GM23338 (cell line): Measurements from ENCODE around the gene NCOA7. TPM values are rescaled to one million over a fixed set of nuclear protein-coding genes. Genes with fewer than 3 reads are reported as not detected.
A peak's percentile ranks its signal among the peaks of the same experiment; 100 is the strongest.

Source experiments
- ATAC-seq: fragments of 200-7000 bp; cut with Tn5 transposase; 3 replicates; pipeline ENCODE4 v1.9.1; 2020
- DNase-seq: peaks from one replicate; pipeline ENCODE4 v3.0.0-alpha.2; 2015; ENCODE audit warnings: low spot score
- H2AFZ ChIP-seq: fragments of 200-600 bp; sonication (generic); 2 replicates; pipeline ENCODE4 v1.8.0; 2016; ENCODE audit warnings: antibody characterized with exemption, mild to moderate bottlenecking, moderate library complexity
- H3F3A ChIP-seq: fragments of 200-600 bp; sonication (generic); replicated peaks from 2 replicates; pipeline ENCODE4 v1.8.0; 2017; ENCODE audit warnings: antibody characterized with exemption, mixed run types, low read depth
- H3K27ac ChIP-seq: fragments of 200-600 bp; sonication (generic); 2 replicates; pipeline ENCODE4 v1.6.1; 2016; ENCODE audit warnings: low read depth
- H3K27me3 ChIP-seq: fragments of 200-600 bp; sonication (generic); 2 replicates; pipeline ENCODE4 v1.8.0; 2016; ENCODE audit warnings: mild to moderate bottlenecking, mixed run types, moderate library complexity; ENCODE audit not compliant: insufficient read depth
- H3K36me3 ChIP-seq: fragments of 200-600 bp; sonication (generic); 2 replicates; pipeline ENCODE4 v1.8.0; 2016; ENCODE audit warnings: mild to moderate bottlenecking; ENCODE audit not compliant: insufficient read depth
- H3K4me1 ChIP-seq: fragments of 200-600 bp; sonication (generic); 2 replicates; pipeline ENCODE4 v1.8.0; 2016; ENCODE audit warnings: mild to moderate bottlenecking, moderate library complexity; ENCODE audit not compliant: insufficient read depth
- H3K4me2 ChIP-seq: fragments of 200-600 bp; sonication (generic); 2 replicates; pipeline ENCODE4 v1.7.1; 2017; ENCODE audit warnings: mixed run types
- H3K4me3 ChIP-seq: fragments of 200-600 bp; sonication (generic); 2 replicates; pipeline ENCODE4 v1.6.1; 2016; ENCODE audit warnings: mixed run types
- H3K79me2 ChIP-seq: fragments of 200-600 bp; sonication (generic); replicated peaks from 2 replicates; pipeline ENCODE4 v1.8.0; 2017; ENCODE audit warnings: mild to moderate bottlenecking; ENCODE audit not compliant: insufficient read depth
- H3K9me2 ChIP-seq: fragments of 200-600 bp; sonication (generic); 2 replicates; pipeline ENCODE4 v1.8.0; 2017; ENCODE audit not compliant: insufficient read depth
- H4K20me1 ChIP-seq: fragments of 200-600 bp; sonication (generic); replicated peaks from 2 replicates; pipeline ENCODE4 v1.8.0; 2017; ENCODE audit warnings: mild to moderate bottlenecking; ENCODE audit not compliant: insufficient read depth
- H3K27ac Mint-ChIP-seq: 2 replicates; pipeline ENCODE4 v1.8.0; 2020; ENCODE audit warnings: inconsistent platforms, mild to moderate bottlenecking, moderate library complexity, mixed read lengths
- H3K27me3 Mint-ChIP-seq: 3 replicates; pipeline ENCODE4 v1.8.0; 2022; ENCODE audit warnings: low read depth, mild to moderate bottlenecking, moderate library complexity, mixed read lengths, inconsistent platforms; ENCODE audit not compliant: insufficient read depth, poor library complexity
- H3K36me3 Mint-ChIP-seq: 3 replicates; pipeline ENCODE4 v1.8.0; 2021; ENCODE audit warnings: low read depth, mild to moderate bottlenecking, inconsistent platforms, moderate library complexity, mixed read lengths
- H3K4me1 Mint-ChIP-seq: 3 replicates; pipeline ENCODE4 v1.8.0; 2020; ENCODE audit warnings: mild to moderate bottlenecking, inconsistent platforms, mixed read lengths
- H3K4me3 Mint-ChIP-seq: 3 replicates; pipeline ENCODE4 v1.8.0; 2021; ENCODE audit warnings: moderate library complexity, mild to moderate bottlenecking, inconsistent platforms, mixed read lengths
- H3K9me3 Mint-ChIP-seq: 3 replicates; pipeline ENCODE4 v1.8.0; 2020; ENCODE audit warnings: moderate library complexity, mild to moderate bottlenecking, inconsistent platforms, mixed read lengths
- CTCF ChIP-seq, 2 experiments: fragments of 200-600 bp in 1 of 2; sonication (generic) in 1 of 2; conservative IDR thresholded peaks; 2 replicates each; pipeline versions ENCODE4 v1.5.1 to v1.6.1; 2016 to 2017; ENCODE audit warnings: antibody characterized with exemption in 2 of 2, low read depth in 2 of 2, mild to moderate bottlenecking in 2 of 2, moderate library complexity in 1 of 2
- ETS1 ChIP-seq: IDR thresholded peaks from 2 replicates; pipeline ENCODE4 v1.6.1; 2016; ENCODE audit warnings: antibody characterized with exemption
- NANOG ChIP-seq: IDR thresholded peaks from 2 replicates; pipeline ENCODE4 v1.6.1; 2016; ENCODE audit warnings: antibody characterized with exemption, borderline replicate concordance
- POLR2AphosphoS5 ChIP-seq: IDR thresholded peaks from 2 replicates; pipeline ENCODE4 v1.6.1; 2016; ENCODE audit warnings: antibody characterized with exemption, low read depth
- STAT1 ChIP-seq: IDR thresholded peaks from one replicate; pipeline ENCODE4 v1.6.1; 2016; ENCODE audit warnings: antibody characterized with exemption; ENCODE audit not compliant: unreplicated experiment
- ZNF462 ChIP-seq: fragments of 250-450 bp; sonication (Bioruptor Pico); IDR thresholded peaks from 2 replicates; pipeline ENCODE4 v1.5.0; 2020; ENCODE audit warnings: mild to moderate bottlenecking, moderate library complexity
- polyA plus RNA-seq: library from polyadenylated mRNA; unstranded; fragments of >200 nt; fragmentation: Nextera tagmentation; extraction: Ambion mirVana; gene quantifications from 2 replicates; pipeline ENCODE4 v1.2.1, GENCODE V29; 2016
- total RNA-seq: library from RNA; depleted of rRNA; stranded (reverse); fragments of >200 nt; shearing (Covaris generic); gene quantifications from 2 replicates; pipeline ENCODE4 v1.2.3, GENCODE V29; 2014

Gene NCOA7
- total and polyA plus RNA-seq, 2 experiments from 2014 or later = 9.3 to 15.7 TPM

GRCh38 chr6:125784365-125784764 lies 6.4 kb upstream of the NCOA7 start:
- Mint-ChIP-seq H3K4me3 (no peak overlapping the region), H3K9me3 (peaks cover 4% of the 10 kb centered on the region; the same call in 1 of the 3 replicates), H3K27me3 (no peaks in the 10 kb centered on the region), H3K36me3 (peaks cover 8% of the 10 kb centered on the region; the same call in 2 of the 3 replicates), H3K4me1 (peaks cover 8% of the 10 kb centered on the region; the same call in 2 of the 3 replicates), H3K27ac (no peak overlapping the region)
- Histone ChIP-seq H3K4me1 (peaks cover 4% of the 10 kb centered on the region), H3F3A (no peaks in the 10 kb centered on the region), H3K4me3 (no peak overlapping the region), H3K36me3 (no peaks in the 10 kb centered on the region), H4K20me1 (no peaks in the 10 kb centered on the region), H3K27me3 (no peaks in the 10 kb centered on the region), H2AFZ (no peak overlapping the region), H3K27ac (no peak overlapping the region), H3K9me2 (no peaks in the 10 kb centered on the region), H3K4me2 (no peak overlapping the region), H3K79me2 (no peaks in the 10 kb centered on the region)
- DNase-seq (no peak), ATAC-seq (no peak)
- TF ChIP-seq STAT1 (no peak), NANOG (no peak), ZNF462 (CRISPR knock-in tag) (no peak)

- TF ChIP-seq POLR2AphosphoS5 (no peak), ETS1 (no peak), CTCF (conservative IDR thresholded peaks at IDR 0.05; ENCODE audit: low read depth in 2 of 2) (peak in 1 of 2 experiments; percentile 30; a peak in 2 of 4 replicates)
- no peaks in the 10 kb centered on the region for H3K9me3 Mint-ChIP-seq
- H3K36me3 Mint-ChIP-seq = peaks cover 3% of the 10 kb centered on the region; the same call in 2 of the 3 replicates
- DNase-seq (no peak), ATAC-seq (no peak)
- peaks cover 7% of the 10 kb centered on the region; the same call in 1 of the 2 replicates for H3F3A ChIP-seq
- H3K4me3 Mint-ChIP-seq = no peak overlapping the region
- peaks cover 9% of the 10 kb centered on the region for H3K79me2 ChIP-seq
- no peak overlapping the region for H3K4me2 ChIP-seq
- no peaks in the 10 kb centered on the region for H3K27me3 ChIP-seq
- peaks cover 14% of the 10 kb centered on the region; the same call in 2 of the 3 replicates for H3K4me1 Mint-ChIP-seq
- H3K27ac Mint-ChIP-seq = no peak overlapping the region
- no peaks in the 10 kb centered on the region for H3K36me3 ChIP-seq
- no peaks in the 10 kb centered on the region for H4K20me1 ChIP-seq
- peaks cover 19% of the 10 kb centered on the region for H3K4me1 ChIP-seq
- no peak overlapping the region for H3K27ac ChIP-seq
- H3K9me2 ChIP-seq = no peaks in the 10 kb centered on the region
- H3K27me3 Mint-ChIP-seq = peaks cover 4% of the 10 kb centered on the region
- H3K4me3 ChIP-seq = no peak overlapping the region
- H2AFZ ChIP-seq = no peak overlapping the region
Measured at GRCh38 chr6:125787791-125788190, 3.0 kb upstream of the NCOA7 start.
